Mucosa of stomach (tissue), 1 donor: ENCODE data around the gene CHMP5.

Source experiments
- H3K27me3 ChIP-seq: one replicate; pipeline ENCODE4 v1.7.0; 2013; ENCODE audit warnings: mild to moderate bottlenecking, low read length; ENCODE audit not compliant: control insufficient read depth, insufficient read depth
- H3K36me3 ChIP-seq: one replicate; pipeline ENCODE4 v1.7.0; 2013; ENCODE audit warnings: low read length; ENCODE audit not compliant: control insufficient read depth, insufficient read depth
- H3K4me1 ChIP-seq: one replicate; pipeline ENCODE4 v1.7.0; 2013; ENCODE audit warnings: mild to moderate bottlenecking, low read length; ENCODE audit not compliant: control insufficient read depth, insufficient read depth
- H3K4me3 ChIP-seq: one replicate; pipeline ENCODE4 v1.7.0; 2013; ENCODE audit warnings: low read length
- H3K9ac ChIP-seq: one replicate; pipeline ENCODE4 v1.7.0; 2013; ENCODE audit warnings: mild to moderate bottlenecking, low read length, moderate library complexity
- H3K9me3 ChIP-seq: one replicate; pipeline ENCODE4 v1.7.0; 2013; ENCODE audit warnings: mild to moderate bottlenecking, low read length, moderate library complexity; ENCODE audit not compliant: control insufficient read depth
- donor health status: Pancreatic carcinoma.

Gene CHMP5

DNA sequence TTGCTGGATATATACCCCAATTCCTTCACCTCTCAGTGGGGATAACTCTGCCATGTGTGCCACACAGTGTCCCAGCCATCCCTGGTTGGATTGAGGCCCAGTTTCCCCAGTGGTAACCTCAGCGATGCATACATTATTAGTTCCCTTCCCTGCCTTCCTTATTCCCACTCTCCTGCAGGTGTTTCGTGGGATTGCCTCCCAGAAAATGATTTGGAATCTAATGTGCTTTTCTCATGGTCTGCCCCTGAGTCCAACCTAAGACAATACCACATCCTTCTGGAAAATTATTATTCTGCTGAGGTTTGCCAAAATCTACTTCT, 33.3 kb upstream of the CHMP5 start:
- H3K36me3 ChIP-seq, result no peaks in the 10 kb centered on the region
- no peak overlapping the region for H3K4me3 ChIP-seq
- peaks cover 74% of the 10 kb centered on the region for H3K4me1 ChIP-seq
- H3K27me3 ChIP-seq, result no peaks in the 10 kb centered on the region
- H3K9me3 ChIP-seq, result no peaks in the 10 kb centered on the region
- H3K9ac ChIP-seq, result no peak overlapping the region

DNA sequence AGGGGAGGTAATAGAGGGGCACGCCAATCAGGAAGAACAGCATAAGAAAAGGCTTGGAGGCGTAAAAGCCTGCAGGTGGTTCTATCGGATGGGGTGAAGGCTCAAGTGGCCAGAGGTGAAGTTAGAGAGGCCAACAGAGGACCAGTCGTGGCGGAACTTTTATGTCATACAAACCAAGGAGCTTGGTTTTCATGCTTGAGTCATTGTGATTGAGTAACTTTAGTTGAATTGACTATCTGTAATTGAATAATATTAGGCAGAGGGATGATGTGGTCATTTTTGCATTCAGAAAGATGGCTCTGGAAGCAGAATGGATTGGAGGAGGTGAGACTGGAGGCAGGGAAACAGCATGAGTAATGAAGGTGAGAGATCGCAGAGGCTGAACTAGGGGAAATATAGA, 32.0 kb upstream of the CHMP5 start:
- H3K36me3 ChIP-seq, result no peaks in the 10 kb centered on the region
- peaks cover 74% of the 10 kb centered on the region for H3K4me1 ChIP-seq
- H3K9me3 ChIP-seq, result no peaks in the 10 kb centered on the region
- no peak overlapping the region for H3K4me3 ChIP-seq
- H3K9ac ChIP-seq, result no peak overlapping the region
- H3K27me3 ChIP-seq, result no peaks in the 10 kb centered on the region

DNA sequence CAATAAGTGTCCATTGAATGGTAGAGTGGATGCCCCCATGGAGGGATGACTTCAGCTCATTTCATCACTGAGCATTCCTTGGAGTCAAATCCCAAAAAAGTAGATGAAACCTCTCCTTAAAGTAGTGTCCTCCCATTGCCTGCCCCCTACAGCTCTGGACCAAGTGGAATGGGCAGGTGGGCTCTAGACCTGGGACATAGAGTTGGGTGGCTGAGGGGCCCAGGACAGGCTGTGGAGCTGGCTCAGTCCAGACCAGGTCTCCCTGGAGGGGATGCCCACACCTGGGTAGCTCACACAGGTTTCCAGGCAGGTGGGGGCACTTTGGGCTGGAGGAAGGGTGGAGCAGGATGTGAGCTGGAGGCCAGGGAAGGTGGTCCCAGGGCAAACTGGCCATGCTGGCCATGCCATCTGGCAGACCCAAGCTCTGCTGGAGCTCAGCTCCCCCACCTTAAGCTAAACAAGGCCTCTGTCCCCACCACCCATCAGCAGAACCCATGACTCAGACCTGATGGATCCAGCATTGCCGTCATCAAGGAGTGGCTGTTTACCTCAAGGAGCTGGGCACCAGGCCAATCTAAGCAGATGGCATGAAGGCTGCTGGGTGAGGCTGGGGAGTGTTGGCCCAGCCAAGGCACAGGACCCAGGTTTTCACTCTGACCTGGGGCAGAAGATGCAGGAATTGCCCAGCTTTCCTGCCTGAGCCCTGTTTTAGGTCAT, 31.1 kb upstream of the CHMP5 start:
- Histone ChIP-seq H3K36me3 (no peaks in the 10 kb centered on the region), H3K4me3 (no peak overlapping the region), H3K9ac (peak overlapping the region; percentile 54), H3K9me3 (no peaks in the 10 kb centered on the region), H3K4me1 (peaks cover 67% of the 10 kb centered on the region), H3K27me3 (no peaks in the 10 kb centered on the region)

DNA sequence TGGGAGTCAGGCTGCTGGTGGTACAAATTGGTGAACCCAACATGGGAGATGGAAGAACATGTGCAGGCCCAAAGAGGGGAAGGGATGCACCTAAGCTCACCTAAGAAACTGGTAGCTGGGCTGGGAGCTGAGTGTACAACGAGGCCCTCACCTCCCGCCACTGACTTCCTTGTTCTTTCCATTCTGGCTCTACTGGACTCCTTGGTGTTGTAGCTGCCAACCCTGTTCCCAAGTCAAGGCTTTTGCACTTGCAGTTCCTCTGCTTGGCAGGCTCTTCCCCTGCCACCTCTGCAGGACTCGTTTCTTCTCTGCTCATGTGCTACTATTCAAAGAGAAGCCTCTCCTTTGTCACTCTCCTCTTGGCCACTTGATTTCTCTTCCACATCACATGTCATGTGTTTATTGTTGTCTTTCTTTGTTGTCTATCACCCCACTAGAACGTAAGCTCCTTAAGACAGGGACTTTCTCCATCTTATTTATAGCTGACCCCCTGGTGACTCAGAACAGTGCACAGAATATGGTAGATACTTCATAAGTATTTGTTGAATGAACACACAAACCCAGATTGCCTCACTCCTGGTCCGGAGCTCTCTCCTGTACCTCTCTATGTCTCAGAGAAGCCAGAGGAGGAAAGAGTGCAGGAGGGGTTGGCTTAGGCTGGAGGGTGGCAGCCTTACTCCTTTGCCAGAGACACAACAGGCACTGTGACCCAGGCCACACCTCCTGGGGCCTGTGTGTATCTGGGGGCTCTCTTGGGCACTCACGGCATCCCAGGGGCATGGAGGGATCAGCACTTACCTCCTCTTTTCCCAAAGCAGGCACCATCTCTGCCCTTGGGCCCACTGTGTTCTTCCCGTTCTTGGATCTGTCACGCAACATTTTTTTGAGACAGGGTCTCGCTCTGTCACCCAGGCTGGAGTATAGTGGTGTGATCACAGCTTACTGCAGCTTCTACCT, 30.1 kb upstream of the CHMP5 start:
- H3K9ac ChIP-seq, result peak overlapping the region; percentile 54
- H3K4me1 ChIP-seq, result peaks cover 62% of the 10 kb centered on the region
- no peaks in the 10 kb centered on the region for H3K36me3 ChIP-seq
- no peaks in the 10 kb centered on the region for H3K27me3 ChIP-seq
- no peaks in the 10 kb centered on the region for H3K9me3 ChIP-seq
- no peak overlapping the region for H3K4me3 ChIP-seq

DNA sequence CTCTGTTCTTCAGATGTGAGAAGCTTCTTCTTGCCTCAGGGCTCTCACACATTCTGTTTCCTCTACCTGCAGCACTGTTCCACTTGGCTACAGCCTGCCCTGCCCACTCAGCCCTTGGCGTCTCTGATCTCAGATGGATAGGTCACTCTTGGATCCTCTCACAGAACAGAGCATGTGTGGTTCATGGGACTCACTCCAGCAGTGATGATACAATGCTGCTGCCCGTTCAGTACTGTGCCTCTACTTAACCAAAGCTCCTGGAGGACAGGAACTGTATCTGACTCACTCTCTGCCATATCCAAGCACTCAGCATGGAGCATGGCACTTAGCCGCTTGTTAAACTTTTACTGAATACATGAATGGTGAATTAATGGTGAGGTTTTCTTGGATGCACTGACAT, 28.3 kb upstream of the CHMP5 start:
- H3K4me1 ChIP-seq, result peaks cover 57% of the 10 kb centered on the region
- no peaks in the 10 kb centered on the region for H3K9me3 ChIP-seq
- H3K27me3 ChIP-seq, result no peaks in the 10 kb centered on the region
- no peaks in the 10 kb centered on the region for H3K36me3 ChIP-seq
- H3K4me3 ChIP-seq, result no peak overlapping the region
- no peak overlapping the region for H3K9ac ChIP-seq

DNA sequence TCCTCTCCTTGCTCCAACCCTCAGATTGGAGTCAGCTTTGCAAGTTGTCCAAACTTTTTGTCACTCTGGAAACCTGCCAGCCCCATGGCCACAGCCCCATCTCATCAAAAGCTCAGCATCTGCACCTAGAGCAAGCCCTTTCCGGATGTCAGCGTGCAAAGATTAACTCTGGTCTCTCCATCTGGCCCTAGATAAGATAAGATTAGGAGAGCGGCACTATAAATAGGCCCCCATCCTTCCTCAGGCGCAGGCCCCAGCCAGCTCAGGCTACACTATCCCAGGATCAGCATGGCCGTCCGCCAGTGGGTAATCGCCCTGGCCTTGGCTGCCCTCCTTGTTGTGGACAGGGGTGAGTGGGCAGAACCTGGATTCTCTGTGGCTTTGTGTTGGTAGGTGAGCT, 24.9 kb upstream of the CHMP5 start, which contains the start of gene SPINK4:
SPINK4 (plus strand) TSS at position 247 of the 400 bp plus-strand sequence; CDS start at position 289, 42 bp downstream.
- Histone ChIP-seq H3K9me3 (no peaks in the 10 kb centered on the region), H3K9ac (no peak within 1 kb of the TSS), H3K4me1 (peaks cover 29% of the 10 kb centered on the region), H3K4me3 (no peak within 1 kb of the TSS), H3K27me3 (no peaks in the 10 kb centered on the region), H3K36me3 (no peaks in the 10 kb centered on the region)

DNA sequence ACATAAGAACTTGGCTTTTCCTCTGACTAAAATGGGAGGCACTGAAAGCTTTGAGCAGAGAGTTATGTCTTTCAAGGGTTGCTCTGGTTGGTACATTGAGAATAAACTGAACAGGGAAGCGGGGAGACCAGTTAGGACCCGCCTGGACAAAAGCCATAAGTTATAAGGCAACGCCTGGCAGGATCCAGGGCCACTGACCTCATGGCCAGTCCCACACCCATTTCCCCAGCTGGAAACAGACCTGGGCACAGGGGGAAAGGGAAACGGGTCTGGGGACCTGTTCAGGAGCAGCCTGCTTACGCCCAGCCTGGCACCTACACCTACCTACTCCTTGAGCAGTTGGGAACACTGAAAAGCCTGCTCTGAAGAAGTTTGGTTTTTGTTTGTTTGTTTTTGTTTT, 23.6 kb upstream of the CHMP5 start:
- no peak overlapping the region for H3K4me3 ChIP-seq
- H3K9ac ChIP-seq, result no peak overlapping the region
- no peaks in the 10 kb centered on the region for H3K9me3 ChIP-seq
- peaks cover 17% of the 10 kb centered on the region for H3K4me1 ChIP-seq
- H3K36me3 ChIP-seq, result no peaks in the 10 kb centered on the region
- no peaks in the 10 kb centered on the region for H3K27me3 ChIP-seq

DNA sequence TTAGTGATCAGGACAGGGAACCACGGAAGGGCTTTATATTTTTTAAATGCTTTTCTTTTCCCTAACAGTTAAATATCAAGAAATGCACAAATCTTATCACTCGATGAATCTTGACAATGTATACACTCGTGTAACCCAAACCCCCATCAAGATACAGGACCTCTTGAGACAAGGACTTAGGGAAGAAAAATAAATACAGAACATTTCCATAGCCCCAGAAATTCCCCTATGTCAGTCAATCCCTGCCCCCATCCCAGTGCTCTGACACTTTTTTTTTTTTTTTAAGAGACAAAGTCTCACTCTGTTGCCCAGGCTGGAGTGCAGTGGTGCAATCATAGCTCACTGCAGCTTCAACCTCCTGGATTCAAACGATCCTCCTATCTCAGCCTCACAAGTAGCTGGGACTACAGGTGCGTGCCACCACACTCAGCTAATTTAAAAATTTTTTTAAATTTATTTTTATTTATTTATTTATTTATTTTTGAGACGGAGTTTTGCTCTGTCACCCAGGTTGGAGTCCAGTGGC, 22.2 kb upstream of the CHMP5 start:
- no peak overlapping the region for H3K4me3 ChIP-seq
- no peak overlapping the region for H3K9ac ChIP-seq
- peaks cover under 1% of the 10 kb centered on the region for H3K36me3 ChIP-seq
- no peaks in the 10 kb centered on the region for H3K27me3 ChIP-seq
- H3K4me1 ChIP-seq, result peaks cover 17% of the 10 kb centered on the region
- no peaks in the 10 kb centered on the region for H3K9me3 ChIP-seq

DNA sequence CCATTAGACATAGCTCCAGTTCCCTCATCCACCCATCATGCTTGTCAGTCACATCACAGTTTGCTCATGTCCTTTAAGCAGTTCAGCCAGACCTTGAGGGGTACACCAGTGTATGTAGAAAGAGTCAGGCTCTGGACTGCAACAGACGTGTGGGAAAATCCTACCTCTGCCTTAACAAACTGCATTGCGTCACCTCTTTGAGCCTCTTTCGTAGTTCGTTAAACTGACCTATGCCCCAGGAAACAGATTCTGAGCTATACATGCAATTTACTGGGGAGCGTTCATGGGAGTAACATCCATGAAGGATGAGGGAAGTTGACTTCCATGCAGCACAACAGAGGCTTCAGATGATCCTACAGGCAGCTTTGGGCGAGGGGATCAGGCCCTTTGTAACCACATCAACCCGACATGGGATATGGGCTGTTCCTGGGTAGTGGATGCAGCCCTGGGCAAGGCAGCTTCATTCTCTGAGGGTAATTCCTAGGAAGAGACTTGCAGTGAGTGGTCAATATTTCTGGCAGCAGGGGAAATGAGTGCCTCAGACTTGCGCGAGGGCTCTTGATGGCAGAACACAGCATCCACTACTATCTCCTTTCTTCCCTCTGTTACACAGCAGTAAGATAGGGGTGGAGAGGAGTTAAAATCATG, 20.6 kb upstream of the CHMP5 start:
- H3K4me3 ChIP-seq, result no peak overlapping the region
- H3K9me3 ChIP-seq, result no peaks in the 10 kb centered on the region
- H3K4me1 ChIP-seq, result peaks cover 17% of the 10 kb centered on the region
- H3K27me3 ChIP-seq, result no peaks in the 10 kb centered on the region
- H3K9ac ChIP-seq, result no peak overlapping the region
- H3K36me3 ChIP-seq, result peaks cover 8% of the 10 kb centered on the region

DNA sequence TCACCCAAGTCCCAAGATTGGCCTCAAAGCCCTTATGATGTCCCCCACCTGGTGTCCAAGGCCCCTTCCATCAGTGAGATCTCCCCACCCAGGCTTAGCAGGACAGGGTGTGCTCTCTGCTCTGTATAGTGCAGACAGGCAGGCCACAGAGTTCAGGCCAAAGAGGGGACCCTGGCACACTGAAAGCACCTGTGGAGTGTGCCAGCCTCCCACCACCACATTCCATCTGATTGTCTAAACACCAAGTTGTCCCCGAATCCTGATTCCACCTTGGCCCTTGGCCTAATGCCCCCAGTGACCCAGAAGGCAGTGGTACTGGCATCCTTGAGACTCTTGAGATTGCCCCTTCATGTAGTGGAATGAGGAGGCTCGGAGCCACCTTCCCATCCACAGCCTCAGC, 19.5 kb upstream of the CHMP5 start:
- H3K9me3 ChIP-seq, result no peaks in the 10 kb centered on the region
- H3K4me3 ChIP-seq, result no peak overlapping the region
- no peak overlapping the region for H3K9ac ChIP-seq
- H3K36me3 ChIP-seq, result peaks cover 8% of the 10 kb centered on the region
- no peaks in the 10 kb centered on the region for H3K27me3 ChIP-seq
- H3K4me1 ChIP-seq, result peaks cover 8% of the 10 kb centered on the region

DNA sequence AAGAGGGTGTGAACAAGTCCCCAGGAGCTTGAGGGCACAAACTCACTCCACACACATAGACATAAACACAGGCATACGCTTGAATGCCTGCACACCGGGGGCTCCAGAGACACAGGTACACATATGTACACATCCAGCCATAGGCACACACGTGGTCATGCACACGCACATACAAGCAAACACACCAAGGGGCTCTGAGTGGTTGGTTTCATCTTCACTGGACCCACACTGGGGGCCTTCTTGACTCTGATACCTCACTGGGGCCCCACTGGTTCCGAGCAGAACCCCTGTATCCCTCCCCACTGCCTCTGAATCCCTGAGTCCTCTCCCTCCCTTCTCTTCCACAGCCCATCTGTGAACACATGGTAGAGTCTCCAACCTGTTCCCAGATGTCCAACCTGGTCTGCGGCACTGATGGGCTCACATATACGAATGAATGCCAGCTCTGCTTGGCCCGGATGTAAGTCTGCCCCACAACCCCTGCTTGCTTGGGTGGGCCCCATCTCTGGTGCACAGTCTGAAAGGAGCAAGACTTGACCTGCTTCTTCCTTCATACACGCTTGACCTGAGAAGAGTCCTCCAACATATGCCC, 18.5 kb upstream of the CHMP5 start:
- H3K27me3 ChIP-seq, result no peaks in the 10 kb centered on the region
- H3K4me1 ChIP-seq, result no peaks in the 10 kb centered on the region
- no peak overlapping the region for H3K4me3 ChIP-seq
- H3K9ac ChIP-seq, result no peak overlapping the region
- peaks cover 8% of the 10 kb centered on the region for H3K36me3 ChIP-seq
- H3K9me3 ChIP-seq, result no peaks in the 10 kb centered on the region
